ENCODE results near the gene GASK1A.
A peak's percentile ranks its signal among the peaks of the same experiment; 100 is the strongest.
"Not testable (repeated sequence)": the region's sequence is repeated elsewhere in the genome, so short reads cannot be mapped to it uniquely, and the experiment has no call there.

The GASK1A gene

DNA sequence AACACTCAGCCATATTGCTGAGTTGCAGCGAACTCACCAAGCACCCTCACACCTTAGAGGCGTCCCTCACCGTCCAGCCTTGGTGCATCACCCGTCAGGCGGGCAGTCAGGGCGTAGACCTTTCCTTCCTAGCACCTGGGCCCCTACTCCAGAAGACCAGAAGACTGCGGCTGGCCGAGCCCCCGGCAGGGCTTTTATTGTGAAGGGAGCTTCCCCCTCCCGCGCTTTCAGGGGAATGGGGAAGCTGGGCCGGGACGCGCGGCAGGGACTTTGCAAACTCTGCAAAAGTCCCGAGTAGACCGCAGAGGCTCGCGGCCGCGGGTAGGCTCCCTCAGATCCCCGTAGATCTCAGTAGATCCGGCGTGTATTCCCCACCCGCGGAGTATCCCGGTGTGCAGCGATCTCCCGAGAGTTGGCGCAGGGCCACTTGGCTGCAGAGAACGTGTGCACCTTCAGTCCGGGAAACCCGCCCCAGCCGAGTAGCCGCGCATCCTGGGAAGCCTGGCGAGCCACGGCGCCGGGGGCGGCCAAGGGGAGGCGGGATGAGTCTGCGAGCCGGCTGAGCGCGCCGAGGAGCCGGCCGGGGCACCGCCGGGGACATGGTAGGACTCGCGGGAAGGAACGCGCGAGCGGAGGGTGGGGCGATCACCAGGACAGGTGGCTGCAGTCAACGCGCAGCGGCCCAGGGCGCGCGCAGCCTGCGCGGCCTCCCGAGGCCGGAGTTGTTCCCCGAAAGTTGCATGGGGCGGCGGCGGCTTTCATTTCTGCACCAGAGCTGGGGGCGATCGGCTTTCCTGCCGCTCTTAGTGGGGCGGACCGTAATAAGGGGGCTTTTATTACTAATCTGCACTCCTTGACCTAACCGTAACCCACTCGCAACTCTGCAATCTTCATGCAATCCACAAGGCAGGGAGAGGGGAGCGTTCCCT, at the start of gene GASK1A:
GASK1A (plus strand) TSS at position 268 of the 929 bp plus-strand sequence; CDS start at position 600, 332 bp downstream.
- DNase-seq (ENCODE audit: low spot score) = no peak

- DNase-seq (ENCODE audit: low spot score) = no peak
Measured at GRCh38 chr3:42934111-42934510, 45.0 kb upstream of the GASK1A start.

DNA sequence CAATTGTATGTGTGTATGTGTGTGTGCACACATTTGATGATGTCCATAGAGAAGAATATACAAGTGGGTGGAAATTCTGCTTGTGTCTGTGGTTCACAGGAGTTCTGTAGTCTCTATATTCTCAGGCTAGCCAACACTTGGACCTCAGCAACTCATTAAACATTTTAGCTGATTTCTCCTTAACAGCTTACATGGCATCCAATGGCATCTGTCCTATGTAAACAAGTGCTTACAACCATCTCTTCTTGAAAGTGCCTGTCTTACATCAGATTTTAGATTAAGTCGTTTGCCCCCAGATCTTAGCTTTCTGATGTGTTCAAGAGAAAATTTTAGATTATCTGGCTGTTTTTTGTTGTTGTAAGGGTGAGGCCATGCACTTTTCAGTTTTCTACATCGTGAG, 44.2 kb upstream of the GASK1A start:
- no peak for DNase-seq (ENCODE audit: low spot score)

- DNase-seq (ENCODE audit: low spot score) = no peak
Measured at GRCh38 chr3:42935472-42935871, 43.6 kb upstream of the GASK1A start.

GRCh38 chr3:42936157-42936981, 42.7 kb upstream of the GASK1A start:
- DNase-seq (ENCODE audit: low spot score) = no peak

GRCh38 chr3:42937334-42937733, 41.8 kb upstream of the GASK1A start:
- no peak for DNase-seq (ENCODE audit: low spot score)

DNA sequence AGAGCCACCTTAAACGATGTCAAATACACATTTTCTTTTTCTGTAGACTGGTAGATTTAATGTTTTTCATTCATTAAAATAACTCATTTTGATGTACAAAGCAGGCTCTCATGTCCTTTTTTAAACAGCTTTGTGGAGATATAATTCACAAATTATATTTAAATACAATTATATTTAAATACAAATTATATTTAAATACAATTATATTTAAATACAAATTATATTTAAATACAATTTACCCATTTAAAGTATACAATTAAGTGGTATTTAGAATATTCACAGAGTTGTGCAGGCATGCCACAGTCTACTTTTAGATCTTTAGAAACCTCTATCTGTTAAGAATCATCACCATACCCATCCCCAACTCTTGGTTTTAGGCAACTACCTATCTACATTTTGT, 36.4 kb upstream of the GASK1A start:
- no peak for DNase-seq (ENCODE audit: low spot score)

- no peak for DNase-seq (ENCODE audit: low spot score)
Measured at GRCh38 chr3:42946050-42946449, 33.1 kb upstream of the GASK1A start.

- DNase-seq (ENCODE audit: low spot score) = no peak
Measured at GRCh38 chr3:42957573-42957972, 21.5 kb upstream of the GASK1A start.

GRCh38 chr3:42960282-42960681, 18.8 kb upstream of the GASK1A start:
- no peak for DNase-seq (ENCODE audit: low spot score)

DNA sequence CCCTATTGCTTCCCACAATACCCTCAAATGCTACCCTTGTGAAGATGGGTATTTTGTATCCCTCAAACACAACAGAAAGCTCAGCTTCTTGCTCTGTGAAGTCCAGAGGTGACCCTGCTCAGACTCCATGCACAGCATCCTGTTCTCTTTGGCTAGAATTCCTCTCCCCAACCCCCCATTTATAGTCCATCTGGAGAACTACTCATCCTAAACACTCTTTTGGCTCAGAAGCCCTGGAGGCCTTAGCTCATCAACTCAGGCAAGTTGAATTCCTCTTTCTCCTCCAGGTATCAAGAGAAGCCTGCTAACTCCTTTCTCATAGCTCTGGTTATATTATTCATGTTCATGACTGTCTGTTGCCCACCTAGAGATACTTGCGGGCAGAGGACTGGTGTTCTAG, 18.3 kb upstream of the GASK1A start:
- DNase-seq (ENCODE audit: low spot score) = no peak

- DNase-seq (ENCODE audit: low spot score) = peak; percentile 6
Measured at GRCh38 chr3:42961633-42962032, 17.5 kb upstream of the GASK1A start.

- no peak for DNase-seq (ENCODE audit: low spot score)
Measured at GRCh38 chr3:42963269-42963668, 15.8 kb upstream of the GASK1A start.

- DNase-seq (ENCODE audit: low spot score) = no peak
Measured at GRCh38 chr3:42964266-42964665, 14.8 kb upstream of the GASK1A start.

DNA sequence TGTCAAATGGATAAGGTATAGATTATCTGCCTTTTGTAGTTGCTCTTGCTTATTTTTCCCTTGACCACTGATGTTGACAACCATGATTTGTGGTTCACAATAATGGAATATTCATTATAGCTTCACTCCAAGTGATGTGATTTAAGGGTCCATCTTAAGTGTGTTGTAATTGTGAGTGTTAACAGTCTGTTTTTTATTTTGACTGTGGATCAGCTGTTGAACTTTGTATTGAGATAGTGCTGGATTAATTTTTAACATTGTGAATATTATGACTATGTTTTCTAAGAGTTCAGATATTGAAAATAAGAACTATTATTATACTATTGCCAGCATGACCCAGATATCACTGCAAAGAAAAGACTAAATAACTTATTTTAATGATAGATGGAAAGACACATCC, 8.6 kb upstream of the GASK1A start:
- no peak for DNase-seq (ENCODE audit: low spot score)

DNA sequence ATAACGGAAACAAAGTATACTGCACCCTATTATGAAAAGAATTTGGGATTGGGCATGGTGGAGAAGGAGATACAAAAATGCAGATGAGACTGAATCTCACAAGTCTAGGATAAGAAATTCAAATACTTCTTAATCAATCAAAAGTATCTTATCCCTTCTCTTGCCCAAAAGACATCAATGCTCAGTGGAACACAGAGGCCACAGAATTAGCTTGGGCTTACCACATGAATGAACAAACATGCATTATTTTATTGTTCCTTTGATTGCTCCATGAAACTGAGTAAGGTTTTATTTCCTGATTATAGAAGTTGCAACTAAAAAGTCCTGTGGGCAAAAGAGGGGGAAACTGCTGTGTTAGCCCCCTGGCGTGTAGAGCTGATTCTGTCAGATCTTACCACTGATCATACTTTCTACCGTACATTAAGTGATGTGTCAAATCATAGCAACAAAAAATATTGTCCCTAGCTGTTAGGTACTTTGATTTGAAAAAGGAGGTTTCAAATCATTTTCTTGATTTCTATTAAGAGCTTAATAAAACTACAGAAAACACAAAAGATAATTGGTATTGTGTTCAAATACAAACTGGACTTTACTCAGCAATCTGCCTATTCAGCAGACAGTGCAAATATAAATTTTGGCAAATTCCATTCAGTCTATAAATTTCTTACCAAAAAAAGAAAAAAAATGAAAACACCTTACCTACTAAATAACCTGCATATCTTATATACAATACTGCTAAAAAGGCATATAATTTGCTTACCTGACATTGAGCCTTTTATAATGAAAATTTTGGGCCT, 7.9 kb upstream of the GASK1A start:
- no peak for DNase-seq (ENCODE audit: low spot score)

- not testable (repeated sequence) for DNase-seq (ENCODE audit: low spot score)
Measured at GRCh38 chr3:42974906-42975305, 4.2 kb upstream of the GASK1A start.

DNA sequence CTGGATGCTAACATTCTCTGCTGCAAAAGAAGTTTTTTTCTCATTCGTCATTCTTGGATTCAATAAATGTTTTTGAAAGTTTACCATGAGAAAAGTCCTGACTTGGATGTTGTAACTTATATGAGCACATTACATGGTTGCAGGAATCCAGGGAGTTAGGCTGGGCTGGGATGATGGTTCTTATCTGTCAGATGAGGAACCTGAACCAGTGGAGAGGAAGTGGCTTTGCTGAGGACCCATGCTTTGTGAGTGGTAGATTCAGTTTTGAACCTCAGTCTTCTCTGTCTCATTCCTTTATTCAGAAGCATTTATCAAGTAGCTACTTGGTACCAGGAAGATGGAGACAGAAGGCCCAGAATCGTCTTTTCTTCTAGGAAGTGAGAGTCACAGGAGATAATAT, 3.7 kb upstream of the GASK1A start:
- DNase-seq (ENCODE audit: low spot score) = no peak

DNA sequence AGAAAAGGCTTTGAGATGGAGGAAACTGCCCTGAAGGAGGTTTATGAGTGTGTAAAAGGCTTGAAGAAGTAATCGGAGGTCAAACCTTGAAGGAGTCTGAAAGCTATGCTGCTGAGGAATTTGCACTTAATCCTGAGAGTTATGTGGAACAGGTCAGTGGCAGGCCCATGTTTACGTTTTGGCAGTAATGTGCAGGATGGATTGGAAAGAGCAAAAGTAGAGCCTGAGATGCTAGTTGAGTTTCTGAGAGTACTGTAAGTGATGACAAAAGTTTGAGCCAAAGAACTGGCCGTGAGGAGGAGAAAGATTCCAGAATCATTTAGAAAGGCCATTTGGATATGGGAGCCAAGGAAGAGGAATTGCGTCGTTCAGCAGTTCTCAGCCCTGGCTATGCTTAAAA, 3.2 kb upstream of the GASK1A start:
- DNase-seq (ENCODE audit: low spot score) = no peak

GRCh38 chr3:42980209-42980608, 1.1 kb downstream of the GASK1A start:
- no peak for DNase-seq (ENCODE audit: low spot score)

- no peak for DNase-seq (ENCODE audit: low spot score)
Measured at GRCh38 chr3:42980909-42981308, 1.8 kb downstream of the GASK1A start.

Measured in germinal center (tissue), 1 donor.